ENCODE measurements around the gene CTPS1. TPM values are rescaled to one million over a fixed set of nuclear protein-coding genes. Genes with fewer than 3 reads are reported as not detected.

The CTPS1 gene
- total and polyA plus RNA-seq, 2 experiments from 2014 or later, result 18.7 to 38.0 TPM

DNA sequence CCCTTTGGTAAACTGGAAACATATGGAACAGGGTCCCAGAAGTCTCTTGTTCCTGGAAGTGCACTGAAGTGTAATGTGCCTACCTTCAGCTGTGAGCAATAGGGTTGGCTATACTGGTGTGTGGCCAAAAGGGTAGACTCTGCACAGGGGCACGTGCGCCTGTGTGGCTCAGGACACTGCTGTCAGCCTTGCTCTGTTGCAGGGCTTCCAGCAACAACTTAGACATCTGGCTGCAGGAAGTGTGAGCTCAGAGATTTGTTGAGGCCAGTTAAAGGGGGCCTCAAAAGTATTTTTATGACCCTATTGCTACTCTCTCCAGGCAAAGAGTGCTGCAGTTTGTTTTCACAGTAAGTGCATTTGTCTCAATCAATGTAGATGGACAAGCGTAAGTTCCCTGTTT lies 7.5 kb downstream of the CTPS1 start:
- H3K27ac ChIP-seq, result no peak overlapping the region
- H3K36me3 ChIP-seq, result peaks cover 25% of the 10 kb centered on the region
- DNase-seq (ENCODE audit: low read depth in 1 of 2, low spot score in 1 of 2), result no peak

DNA sequence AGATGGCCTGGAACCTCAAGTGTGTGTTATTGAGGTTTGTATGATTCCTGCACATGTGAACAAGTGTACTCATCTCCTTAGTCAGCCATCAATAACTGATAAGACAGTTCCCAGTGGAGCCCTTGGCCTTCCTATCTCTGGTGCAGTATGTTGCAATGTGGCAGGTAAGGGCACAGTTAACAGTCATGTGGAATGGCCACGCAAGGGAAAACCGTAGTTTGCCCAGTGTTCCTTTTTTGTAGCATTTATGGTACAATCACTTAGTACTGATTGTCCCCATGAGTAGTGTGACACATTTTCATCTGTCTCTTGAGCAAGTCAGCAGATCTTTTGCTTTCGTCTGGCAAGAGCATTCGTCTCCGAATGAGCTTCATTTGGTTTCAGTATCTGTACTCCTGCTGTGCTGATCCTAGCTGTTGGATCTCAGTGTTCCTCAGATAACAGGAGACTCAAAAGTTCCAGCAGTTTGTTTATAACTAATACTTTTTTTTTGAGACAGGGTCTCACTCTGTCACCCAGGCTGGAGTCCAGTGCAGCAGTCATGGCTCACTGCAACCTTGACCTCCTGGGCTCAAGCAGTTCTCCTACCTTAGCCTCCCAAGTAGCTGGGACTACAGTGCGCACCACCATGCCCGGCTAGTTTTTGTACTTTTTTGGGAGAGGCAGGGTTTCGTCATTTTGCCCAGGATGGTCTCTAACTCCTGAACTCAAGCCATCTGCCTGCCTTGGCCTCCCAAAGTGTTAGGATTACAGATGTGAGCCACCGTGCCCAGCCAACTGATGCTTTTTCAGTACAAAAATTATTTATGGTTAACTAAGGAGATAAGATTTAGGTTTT lies 8.2 kb downstream of the CTPS1 start:
- H3K36me3 ChIP-seq, result peaks cover 27% of the 10 kb centered on the region
- DNase-seq (ENCODE audit: low read depth in 1 of 2, low spot score in 1 of 2), result no peak

More for the DNA sequence above, 7.5 kb downstream of the CTPS1 start:
- no peak for TF ChIP-seq CTCF (IDR thresholded peaks at IDR 0.05; ENCODE audit: low read depth, low read length)
- Histone ChIP-seq H3K27me3 (no peaks in the 10 kb centered on the region), H3K4me1 (ENCODE audit: low read depth) (peaks cover 9% of the 10 kb centered on the region), H3K9me3 (ENCODE audit: low read depth) (no peaks in the 10 kb centered on the region), H3K4me3 (no peak overlapping the region)

GRCh38 chr1:40988280-40988679 lies 8.8 kb downstream of the CTPS1 start:
- Histone ChIP-seq H3K27ac (no peak overlapping the region), H3K36me3 (peaks cover 27% of the 10 kb centered on the region)
- no peak for TF ChIP-seq CTCF (IDR thresholded peaks at IDR 0.05; ENCODE audit: low read depth, low read length)

More for the DNA sequence above, 8.2 kb downstream of the CTPS1 start:
- Histone ChIP-seq H3K4me1 (ENCODE audit: low read depth) (peaks cover 6% of the 10 kb centered on the region), H3K27me3 (no peaks in the 10 kb centered on the region), H3K27ac (no peak overlapping the region), H3K4me3 (no peak overlapping the region), H3K9me3 (ENCODE audit: low read depth) (no peaks in the 10 kb centered on the region)
- no peak for TF ChIP-seq CTCF (IDR thresholded peaks at IDR 0.05; ENCODE audit: low read depth, low read length)

DNA sequence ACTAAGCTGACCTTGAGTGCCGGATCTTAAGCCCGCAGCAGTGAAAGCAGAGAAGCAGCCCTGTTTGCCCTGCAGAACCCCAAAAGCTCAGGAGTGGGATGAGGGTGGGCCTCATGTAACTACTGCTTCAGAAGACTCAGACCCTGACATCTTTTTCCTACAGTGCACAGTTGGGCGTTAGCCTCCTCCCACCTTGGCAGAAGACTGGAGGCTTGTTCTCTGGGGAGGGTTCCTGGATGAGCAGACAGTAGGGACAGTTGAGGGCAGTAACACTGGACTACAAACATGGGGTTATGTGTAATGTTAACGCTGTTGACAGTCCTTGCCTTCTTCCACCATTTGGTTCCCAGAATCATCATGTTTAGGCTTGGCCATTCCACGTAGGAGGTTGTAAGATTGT lies 9.6 kb downstream of the CTPS1 start:
- H3K27me3 ChIP-seq, result no peaks in the 10 kb centered on the region
- peaks cover 27% of the 10 kb centered on the region for H3K36me3 ChIP-seq
- H3K4me3 ChIP-seq, result no peak overlapping the region
- H3K27ac ChIP-seq, result no peak overlapping the region
- TF ChIP-seq CTCF (IDR thresholded peaks at IDR 0.05; ENCODE audit: low read depth, low read length), result no peak
- no peak for DNase-seq (ENCODE audit: low read depth in 1 of 2, low spot score in 1 of 2)
- peaks cover 6% of the 10 kb centered on the region for H3K4me1 ChIP-seq (ENCODE audit: low read depth)
- no peaks in the 10 kb centered on the region for H3K9me3 ChIP-seq (ENCODE audit: low read depth)

More at GRCh38 chr1:40988280-40988679, 8.8 kb downstream of the CTPS1 start:
- Histone ChIP-seq H3K27me3 (no peaks in the 10 kb centered on the region), H3K4me1 (ENCODE audit: low read depth) (peaks cover 6% of the 10 kb centered on the region), H3K9me3 (ENCODE audit: low read depth) (no peaks in the 10 kb centered on the region), H3K4me3 (no peak overlapping the region)
- no peak for DNase-seq (ENCODE audit: low read depth in 1 of 2, low spot score in 1 of 2)

DNA sequence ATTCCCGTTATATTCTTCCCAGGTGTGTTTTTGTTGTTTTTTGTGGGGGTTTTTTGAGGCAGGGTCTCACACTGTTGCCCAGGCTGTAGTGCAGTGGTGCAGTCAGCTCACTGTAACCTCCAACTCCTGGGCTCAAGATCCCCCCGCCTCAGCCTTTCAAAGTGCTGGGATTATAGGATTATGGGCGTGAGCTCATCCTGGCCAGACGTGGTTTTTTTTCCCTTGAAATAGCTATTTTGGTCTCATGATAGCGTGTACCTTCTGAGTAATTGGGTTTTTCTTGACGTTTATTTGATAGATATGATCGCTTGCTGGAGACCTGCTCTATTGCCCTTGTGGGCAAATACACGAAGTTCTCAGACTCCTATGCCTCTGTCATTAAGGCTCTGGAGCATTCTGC lies 17.6 kb downstream of the CTPS1 start:
- Histone ChIP-seq H3K27me3 (no peaks in the 10 kb centered on the region), H3K9me3 (ENCODE audit: low read depth) (no peaks in the 10 kb centered on the region), H3K27ac (no peak overlapping the region), H3K4me3 (no peak overlapping the region), H3K4me1 (ENCODE audit: low read depth) (no peaks in the 10 kb centered on the region), H3K36me3 (peaks cover 18% of the 10 kb centered on the region)
- no peak for TF ChIP-seq CTCF (IDR thresholded peaks at IDR 0.05; ENCODE audit: low read depth, low read length)
- DNase-seq (ENCODE audit: low read depth in 1 of 2, low spot score in 1 of 2), result no peak

Data from cardiac muscle cell (in vitro differentiated cells and primary cell).